Measurements from ENCODE around the gene FGD5.

FGD5 gene

DNA sequence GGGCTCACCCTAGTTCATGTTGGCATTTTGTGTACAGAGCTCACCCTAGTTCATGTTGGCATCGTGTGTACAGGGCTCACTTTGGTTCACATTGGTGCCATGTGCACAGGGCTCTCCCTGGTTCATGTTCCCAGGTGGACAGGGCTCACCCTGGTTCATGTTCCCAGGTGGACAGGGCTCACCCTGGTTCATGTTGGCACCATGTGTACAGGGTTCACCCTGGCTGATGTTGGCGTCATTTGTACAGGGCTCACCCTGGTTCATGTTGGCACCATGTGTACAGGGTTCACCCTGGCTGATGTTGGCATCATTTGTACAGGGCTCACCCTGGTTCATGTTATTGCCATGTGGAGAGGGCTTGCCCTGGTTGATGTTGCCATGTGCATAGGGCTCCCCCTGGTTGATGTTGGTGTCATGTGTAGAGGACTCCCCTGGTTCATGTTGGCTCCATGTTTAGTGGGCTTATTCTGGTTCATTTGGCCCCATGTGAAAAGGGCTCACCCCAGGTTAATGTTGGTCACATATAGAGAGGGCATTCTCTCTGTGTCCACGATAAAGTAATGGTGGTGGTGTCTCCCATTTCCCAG, 97.0 kb downstream of the FGD5 start:
- no peak overlapping the region for H3K4me3 ChIP-seq (ENCODE audit: low read depth, low read length)
- no peak for DNase-seq (ENCODE audit: low read depth)
- TF ChIP-seq, protein P1, sequence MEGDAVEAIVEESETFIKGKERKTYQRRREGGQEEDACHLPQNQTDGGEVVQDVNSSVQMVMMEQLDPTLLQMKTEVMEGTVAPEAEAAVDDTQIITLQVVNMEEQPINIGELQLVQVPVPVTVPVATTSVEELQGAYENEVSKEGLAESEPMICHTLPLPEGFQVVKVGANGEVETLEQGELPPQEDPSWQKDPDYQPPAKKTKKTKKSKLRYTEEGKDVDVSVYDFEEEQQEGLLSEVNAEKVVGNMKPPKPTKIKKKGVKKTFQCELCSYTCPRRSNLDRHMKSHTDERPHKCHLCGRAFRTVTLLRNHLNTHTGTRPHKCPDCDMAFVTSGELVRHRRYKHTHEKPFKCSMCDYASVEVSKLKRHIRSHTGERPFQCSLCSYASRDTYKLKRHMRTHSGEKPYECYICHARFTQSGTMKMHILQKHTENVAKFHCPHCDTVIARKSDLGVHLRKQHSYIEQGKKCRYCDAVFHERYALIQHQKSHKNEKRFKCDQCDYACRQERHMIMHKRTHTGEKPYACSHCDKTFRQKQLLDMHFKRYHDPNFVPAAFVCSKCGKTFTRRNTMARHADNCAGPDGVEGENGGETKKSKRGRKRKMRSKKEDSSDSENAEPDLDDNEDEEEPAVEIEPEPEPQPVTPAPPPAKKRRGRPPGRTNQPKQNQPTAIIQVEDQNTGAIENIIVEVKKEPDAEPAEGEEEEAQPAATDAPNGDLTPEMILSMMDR (IDR thresholded peaks at IDR 0.05; ENCODE audit: low read depth, low read length, missing control alignments): peak; percentile 22

DNA sequence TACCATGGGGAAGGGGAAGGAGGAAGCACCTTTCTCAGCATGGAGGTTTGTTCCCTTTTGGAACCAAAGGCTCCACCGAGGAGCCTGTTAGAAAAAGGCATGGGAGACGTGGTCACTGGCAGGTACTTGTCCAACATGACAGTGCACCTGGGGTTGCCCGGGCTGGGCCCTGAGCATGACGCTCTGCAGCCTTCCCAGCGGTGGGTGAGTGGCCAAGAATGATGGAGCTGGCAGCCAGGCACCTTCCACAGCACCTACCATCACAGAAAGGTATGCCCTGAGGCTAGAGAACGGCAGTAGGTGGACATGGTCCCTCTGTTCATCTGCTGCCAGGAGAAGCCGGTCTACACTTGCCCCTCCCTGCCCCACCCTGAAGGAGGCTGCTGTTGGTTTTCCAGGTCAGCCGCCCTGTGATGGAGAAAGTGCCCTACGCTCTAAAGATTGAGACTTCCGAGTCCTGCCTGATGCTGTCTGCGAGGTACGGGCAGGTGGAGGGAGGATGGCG, 99.6 kb downstream of the FGD5 start:
- DNase-seq (ENCODE audit: low read depth): no peak
- no peak overlapping the region for H3K4me3 ChIP-seq (ENCODE audit: low read depth, low read length)
- TF ChIP-seq, protein P1 (IDR thresholded peaks at IDR 0.05; ENCODE audit: low read depth, low read length, missing control alignments): no peak

DNA sequence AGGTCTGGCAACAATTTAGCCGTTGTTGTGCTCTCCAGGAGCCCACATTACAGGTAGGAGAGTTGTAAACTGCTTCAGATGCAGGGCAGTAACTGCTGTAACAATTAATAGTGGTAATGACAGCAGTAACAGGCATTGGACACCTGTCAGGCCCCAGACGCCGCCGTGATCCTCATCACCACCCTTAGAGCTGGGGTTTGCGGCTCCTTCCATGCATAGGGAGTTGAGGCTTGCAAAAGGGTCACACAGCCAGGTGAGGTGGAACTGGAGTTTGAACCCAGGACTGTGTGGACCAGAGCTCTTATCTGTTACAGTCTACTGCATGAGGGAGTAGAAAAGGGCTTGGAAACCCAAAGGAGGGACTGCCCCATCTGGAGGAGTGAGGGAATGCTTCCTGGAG, 101.8 kb downstream of the FGD5 start:
- no peak for DNase-seq (ENCODE audit: low read depth)
- no peak overlapping the region for H3K4me3 ChIP-seq (ENCODE audit: low read depth, low read length)
- TF ChIP-seq, protein P1 (IDR thresholded peaks at IDR 0.05; ENCODE audit: low read depth, low read length, missing control alignments): no peak

DNA sequence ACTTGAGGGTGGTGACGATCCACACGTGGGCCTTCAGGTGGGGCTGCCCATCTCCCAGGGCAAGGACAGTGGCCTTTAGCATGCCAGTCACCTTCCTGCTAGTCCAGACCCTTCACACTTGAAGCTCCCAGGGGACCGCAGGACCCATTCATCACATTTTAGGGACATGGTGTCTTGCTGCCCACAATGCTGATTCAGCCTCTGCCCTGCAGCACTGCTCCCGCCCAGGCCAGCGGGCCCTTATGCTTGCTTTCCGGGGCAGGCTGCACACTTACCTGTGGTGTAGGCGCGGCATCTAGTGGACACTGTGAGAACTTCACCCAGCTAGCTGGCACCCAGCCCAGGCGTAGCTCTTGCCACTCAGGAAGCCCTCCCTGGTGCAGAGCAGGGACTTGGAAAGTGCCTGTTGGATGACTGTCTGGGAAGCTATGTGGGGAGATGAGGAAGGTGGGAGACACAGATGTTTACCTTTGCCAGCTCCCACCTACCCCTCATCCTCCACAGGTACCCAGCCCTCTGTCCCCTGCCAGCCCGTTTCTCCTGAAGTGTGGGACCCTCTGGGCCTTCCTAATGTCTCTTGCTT, 102.4 kb downstream of the FGD5 start:
- TF ChIP-seq, protein P1 (IDR thresholded peaks at IDR 0.05; ENCODE audit: low read depth, low read length, missing control alignments): peak; percentile 99
- peak; percentile 38 for DNase-seq (ENCODE audit: low read depth)
- H3K4me3 ChIP-seq (ENCODE audit: low read depth, low read length): no peak overlapping the region

DNA sequence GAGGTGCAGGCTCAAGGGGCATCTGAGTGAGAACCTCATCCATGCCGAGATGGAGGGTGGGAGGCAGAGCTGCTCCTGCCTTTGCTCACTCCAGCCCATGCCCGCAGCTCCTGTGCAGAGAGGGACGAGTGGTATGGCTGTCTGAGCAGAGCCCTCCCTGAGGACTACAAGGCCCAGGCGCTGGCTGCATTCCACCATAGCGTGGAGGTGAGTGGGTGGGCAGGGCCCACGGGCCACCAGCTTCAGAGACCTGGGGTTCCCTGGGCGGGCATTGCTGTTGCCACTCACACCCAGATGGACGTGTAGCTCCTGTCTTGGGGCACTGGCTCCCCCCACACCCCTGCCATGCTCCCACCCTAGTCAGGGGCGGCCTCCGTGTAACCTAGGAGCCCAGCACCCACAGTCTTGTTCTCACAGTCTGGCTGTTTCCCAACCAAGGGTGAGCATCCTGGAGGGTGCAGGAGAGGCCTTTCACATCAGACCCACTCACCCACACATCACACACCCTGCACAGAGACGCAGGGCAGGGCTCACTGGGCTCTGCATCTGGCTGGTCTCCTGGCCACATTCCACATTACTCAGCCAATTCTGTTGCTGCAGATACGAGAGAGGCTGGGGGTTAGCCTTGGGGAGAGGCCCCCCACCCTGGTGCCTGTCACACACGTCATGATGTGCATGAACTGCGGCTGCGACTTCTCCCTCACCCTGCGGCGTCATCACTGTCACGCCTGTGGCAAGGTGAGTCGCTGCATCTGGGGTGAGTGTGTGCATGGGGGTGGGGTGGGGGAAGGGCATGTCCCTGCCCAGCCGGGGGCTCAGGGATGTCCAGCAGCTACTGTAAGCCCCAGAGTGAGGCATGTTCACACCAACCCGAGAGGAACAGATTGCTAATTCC, 103.3 kb downstream of the FGD5 start:
- no peak overlapping the region for H3K4me3 ChIP-seq (ENCODE audit: low read depth, low read length)
- TF ChIP-seq, protein P1 (IDR thresholded peaks at IDR 0.05; ENCODE audit: low read depth, low read length, missing control alignments): no peak
- no peak for DNase-seq (ENCODE audit: low read depth)

DNA sequence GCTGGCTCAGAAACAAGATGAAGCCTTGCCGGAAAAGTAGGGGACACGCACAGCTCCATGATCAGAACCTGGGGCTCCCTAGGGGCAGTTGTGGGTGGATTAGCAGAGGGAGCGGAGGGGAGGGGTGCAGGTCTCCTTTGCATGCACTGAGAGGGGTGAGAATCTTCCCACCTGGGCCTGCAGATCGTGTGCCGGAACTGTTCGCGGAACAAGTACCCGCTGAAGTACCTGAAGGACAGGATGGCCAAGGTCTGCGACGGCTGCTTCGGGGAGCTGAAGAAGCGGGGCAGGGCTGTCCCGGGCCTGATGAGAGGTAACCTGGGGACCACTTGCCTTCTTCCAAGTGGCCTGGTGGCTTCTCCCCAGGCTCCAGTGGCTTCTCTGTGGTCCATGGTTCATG, 104.1 kb downstream of the FGD5 start:
- no peak for DNase-seq (ENCODE audit: low read depth)
- H3K4me3 ChIP-seq (ENCODE audit: low read depth, low read length): no peak overlapping the region
- TF ChIP-seq, protein P1 (IDR thresholded peaks at IDR 0.05; ENCODE audit: low read depth, low read length, missing control alignments): no peak
